H1 (cell line): ENCODE data around the gene HAVCR1. TPM values are rescaled to one million over a fixed set of nuclear protein-coding genes. Genes with fewer than 3 reads are reported as not detected.

ENCODE experiments used
- CTCF ChIA-PET: fragments of 300-600 bp; sonication (Branson Sonifier 250); formaldehyde crosslinking; loops from one replicate; lab custom pipeline; 2021; ENCODE audit not compliant: partially characterized antibody; lab: Charles Lee
- POLR2A ChIA-PET: fragments of 300-600 bp; sonication (Branson Sonifier 250); formaldehyde crosslinking; loops from one replicate; lab custom pipeline; 2021; ENCODE audit warnings: inconsistent platforms; ENCODE audit not compliant: partially characterized antibody; lab: Charles Lee
- DNase-seq, 2 experiments: peaks; one replicate each; pipeline versions ENCODE4 v3.0.0 to v3.0.0-alpha.2; 2010 to 2022; ENCODE audit warnings: low spot score in 2 of 2, low read depth in 1 of 2, mixed read lengths in 1 of 2
- FAIRE-seq: peaks from 2 replicates; lab custom pipeline; 2011; peaks lifted over from hg19 to GRCh38; lab: Jason Lieb, UNC
- H2AFZ ChIP-seq: 2 replicates; pipeline ENCODE4 v1.8.1; 2012; ENCODE audit warnings: low read length, inconsistent platforms
- H2AK5ac ChIP-seq: 2 replicates; pipeline ENCODE4 v1.6.1; 2013; ENCODE audit warnings: low read depth, low read length
- H2BK120ac ChIP-seq: replicated peaks from 2 replicates; pipeline ENCODE3; 2013; ENCODE audit warnings: low read depth, low read length, inconsistent platforms
- H2BK12ac ChIP-seq: 2 replicates; pipeline ENCODE4 v1.6.1; 2013; ENCODE audit warnings: low read depth, low read length
- H2BK15ac ChIP-seq: 2 replicates; pipeline ENCODE4 v1.6.1; 2013; ENCODE audit warnings: low read length
- H2BK20ac ChIP-seq: 2 replicates; pipeline ENCODE4 v1.6.1; 2013; ENCODE audit warnings: low read length
- H2BK5ac ChIP-seq: 2 replicates; pipeline ENCODE4 v1.6.1; 2013; ENCODE audit warnings: low read depth, low read length
- H3K14ac ChIP-seq: 2 replicates; pipeline ENCODE4 v1.6.1; 2013; ENCODE audit warnings: inconsistent platforms; ENCODE audit not compliant: insufficient read length
- H3K18ac ChIP-seq: 2 replicates; pipeline ENCODE4 v1.6.1; 2013; ENCODE audit warnings: low read length; ENCODE audit errors: extremely low read depth
- H3K23ac ChIP-seq: 2 replicates; pipeline ENCODE4 v1.6.1; 2013; ENCODE audit warnings: inconsistent platforms; ENCODE audit not compliant: insufficient read length
- H3K23me2 ChIP-seq: 2 replicates; pipeline ENCODE4 v1.6.1; 2013; ENCODE audit warnings: low read depth, low read length
- H3K27ac ChIP-seq: 2 replicates; pipeline ENCODE4 v1.6.1; 2011; ENCODE audit warnings: low read depth, low read length, inconsistent platforms
- H3K27me3 ChIP-seq, 4 experiments: replicated peaks in 1 of 4; 1 replicate in 1 of 4; 2 replicates in 3 of 4; pipeline versions ENCODE4 v1.6.1 to v1.8.1; 2011 to 2013; ENCODE audit warnings: low read length in 3 of 4, mild to moderate bottlenecking in 3 of 4, inconsistent platforms in 2 of 4, mixed read lengths in 2 of 4, moderate library complexity in 1 of 4; ENCODE audit not compliant: control insufficient read depth in 3 of 4, insufficient read depth in 3 of 4; ENCODE audit errors: extremely low read depth in 1 of 4
- H3K36me3 ChIP-seq, 4 experiments: 2 replicates each; pipeline versions ENCODE4 v1.6.1 to v1.8.1; 2011 to 2013; ENCODE audit warnings: mild to moderate bottlenecking in 4 of 4, low read length in 3 of 4, moderate library complexity in 2 of 4, control low read depth in 1 of 4, inconsistent platforms in 1 of 4; ENCODE audit not compliant: insufficient read depth in 4 of 4, control insufficient read depth in 2 of 4
- H3K4ac ChIP-seq: replicated peaks from 2 replicates; pipeline ENCODE3; 2013; ENCODE audit warnings: low read length, low read depth, mixed read lengths, inconsistent platforms; ENCODE audit not compliant: insufficient read length
- H3K4me1 ChIP-seq, 4 experiments: replicated peaks in 1 of 4; 1 replicate in 1 of 4; 2 replicates in 3 of 4; pipeline versions ENCODE4 v1.6.1 to v1.8.1; 2011 to 2013; ENCODE audit warnings: low read length in 3 of 4, inconsistent platforms in 2 of 4, mixed read lengths in 1 of 4; ENCODE audit not compliant: insufficient read depth in 4 of 4, control insufficient read depth in 3 of 4
- H3K4me2 ChIP-seq, 2 experiments: 2 replicates each; pipeline versions ENCODE4 v1.6.1 to v1.8.1; 2011 to 2013; ENCODE audit warnings: low read depth in 2 of 2, low read length in 2 of 2, control low read depth in 1 of 2, inconsistent platforms in 1 of 2, mild to moderate bottlenecking in 1 of 2; ENCODE audit not compliant: insufficient read depth in 1 of 2
- H3K4me3 ChIP-seq, 4 experiments: fragments of 200-600, 300-600 bp in 1 of 4; sonication (generic), shearing (Covaris generic), sonication (Bioruptor Twin) in 1 of 4; 2 replicates each; pipeline versions ENCODE4 v1.5.1 to v1.8.1; 2011 to 2016; ENCODE audit warnings: low read length in 4 of 4, low read depth in 3 of 4, control low read depth in 2 of 4, inconsistent platforms in 2 of 4, mild to moderate bottlenecking in 2 of 4, mixed read lengths in 1 of 4, moderate library complexity in 1 of 4; ENCODE audit not compliant: insufficient read depth in 2 of 4; ENCODE audit errors: extremely low read depth in 1 of 4
- H3K56ac ChIP-seq: replicated peaks from 2 replicates; pipeline ENCODE3; 2013; ENCODE audit warnings: low read depth, mild to moderate bottlenecking, mixed read lengths, low read length, inconsistent platforms; ENCODE audit not compliant: insufficient read length
- H3K79me1 ChIP-seq: 2 replicates; pipeline ENCODE4 v1.6.1; 2013; ENCODE audit warnings: low read depth, low read length, control low read depth
- H3K79me2 ChIP-seq, 2 experiments: 2 replicates each; pipeline versions ENCODE4 v1.6.1 to v1.8.1; 2012 to 2013; ENCODE audit warnings: low read length in 2 of 2, mild to moderate bottlenecking in 2 of 2, inconsistent platforms in 1 of 2; ENCODE audit not compliant: insufficient read depth in 2 of 2, control insufficient read depth in 1 of 2
- H3K9ac ChIP-seq, 4 experiments: replicated peaks in 1 of 4; 1 replicate in 1 of 4; 2 replicates in 3 of 4; pipeline versions ENCODE4 v1.6.1 to v1.8.1; 2011 to 2013; ENCODE audit warnings: low read depth in 3 of 4, low read length in 3 of 4, control low read depth in 2 of 4, mild to moderate bottlenecking in 2 of 4, moderate library complexity in 2 of 4, inconsistent platforms in 1 of 4; ENCODE audit errors: extremely low read depth in 1 of 4
- H3K9me3 ChIP-seq, 2 experiments: 2 replicates each; pipeline versions ENCODE4 v1.6.1 to v1.8.1; 2012 to 2013; ENCODE audit warnings: mild to moderate bottlenecking in 2 of 2, moderate library complexity in 2 of 2, control low read depth in 1 of 2, inconsistent platforms in 1 of 2, low read depth in 1 of 2, low read length in 1 of 2, mixed read lengths in 1 of 2; ENCODE audit not compliant: insufficient read depth in 2 of 2
- H4K20me1 ChIP-seq, 2 experiments: replicated peaks in 1 of 2; 2 replicates each; pipeline versions ENCODE3 to v1.8.1; 2011 to 2013; ENCODE audit warnings: inconsistent platforms in 2 of 2, low read length in 2 of 2, mild to moderate bottlenecking in 1 of 2; ENCODE audit not compliant: insufficient read depth in 2 of 2, control insufficient read depth in 1 of 2
- H4K5ac ChIP-seq: 2 replicates; pipeline ENCODE4 v1.6.1; 2013; ENCODE audit warnings: low read length, low read depth, mixed read lengths, inconsistent platforms; ENCODE audit not compliant: insufficient read length
- H4K8ac ChIP-seq: 2 replicates; pipeline ENCODE4 v1.8.0; 2013; ENCODE audit warnings: mild to moderate bottlenecking, moderate library complexity, low read length, inconsistent platforms; ENCODE audit not compliant: insufficient read depth; ENCODE audit errors: extremely low read depth
- H4K91ac ChIP-seq: replicated peaks from 2 replicates; pipeline ENCODE3; 2013; ENCODE audit warnings: low read length, mixed read lengths, inconsistent platforms; ENCODE audit not compliant: insufficient read length
- CHD1 ChIP-seq: IDR thresholded peaks from 2 replicates; pipeline ENCODE4 v1.6.1; 2012; ENCODE audit warnings: low read depth, low read length, improper control_type of control experiment
- CTBP2 ChIP-seq: IDR thresholded peaks from 2 replicates; pipeline ENCODE4 v1.7.0; 2011; ENCODE audit warnings: borderline replicate concordance, mild to moderate bottlenecking, moderate library complexity, mixed read lengths, low read length; ENCODE audit not compliant: insufficient read depth, insufficient read length
- GABPA ChIP-seq: IDR thresholded peaks from 2 replicates; pipeline ENCODE4 v1.6.1; 2011; ENCODE audit warnings: mild to moderate bottlenecking, low read length, moderate library complexity, borderline replicate concordance; ENCODE audit not compliant: insufficient read depth
- HDAC6 ChIP-seq: IDR thresholded peaks from one replicate; pipeline ENCODE4 v1.7.1; 2012; ENCODE audit warnings: low read depth, mild to moderate bottlenecking, inconsistent platforms, low read length, moderate library complexity
- MAFK ChIP-seq: IDR thresholded peaks from 2 replicates; pipeline ENCODE4 v1.6.1; 2012; ENCODE audit warnings: low read depth, mild to moderate bottlenecking, improper control_type of control experiment, low read length
- PHF8 ChIP-seq: fragments of 200-600 bp; sonication (generic); conservative IDR thresholded peaks from 2 replicates; pipeline ENCODE4 v1.7.1; 2012; ENCODE audit warnings: low read depth, mild to moderate bottlenecking, inconsistent platforms, low read length, moderate library complexity
- RAD21 ChIP-seq, 2 experiments: IDR thresholded peaks in 1 of 2; conservative IDR thresholded peaks in 1 of 2; 2 replicates each; pipeline ENCODE4 v1.6.1; 2011; ENCODE audit warnings: low read depth in 2 of 2, low read length in 2 of 2, improper control_type of control experiment in 1 of 2, inconsistent platforms in 1 of 2, mild to moderate bottlenecking in 1 of 2, moderate library complexity in 1 of 2
- RNF2 ChIP-seq: fragments of 200-900, 300-1000 bp; sonication (generic); IDR thresholded peaks from 2 replicates; pipeline ENCODE4 v1.7.1; 2016; ENCODE audit warnings: borderline replicate concordance, low read depth, mild to moderate bottlenecking, antibody characterized with exemption, low read length; ENCODE audit not compliant: poor library complexity, severe bottlenecking; ENCODE audit errors: missing control alignments
- TAF7 ChIP-seq: optimal IDR thresholded peaks from 2 replicates; pipeline ENCODE3; 2011; ENCODE audit warnings: low read depth, mild to moderate bottlenecking, inconsistent platforms, low read length, moderate library complexity, borderline replicate concordance
- WGBS, 2 experiments: shearing (Covaris generic) in 1 of 2; methylation state at CpG; one replicate each; pipeline versions ENCODE4 v1.1.6 to v1.1.7; 2013 to 2015; ENCODE audit warnings: low lambda C conversion rate in 2 of 2, mixed read lengths in 2 of 2, inconsistent platforms in 1 of 2, low coverage in 1 of 2, missing lambda C conversion rate in 1 of 2; ENCODE audit not compliant: insufficient replicate concordance in 2 of 2, insufficient coverage in 1 of 2, insufficient read length in 1 of 2; ENCODE audit errors: extremely low coverage in 1 of 2, missing lambda C conversion rate in 1 of 2; 5-methylcytosine and 5-hydroxymethylcytosine counted together
- polyA plus RNA-seq, 7 experiments: library from polyadenylated mRNA; depleted of rRNA in 3 of 7; stranded (reverse) in 5 of 7; unstranded in 2 of 7; fragments of >200 nt in 5 of 7; fragments of 200-250 nt in 2 of 7; gene quantifications; 1 replicate in 5 of 7; 2 replicates in 1 of 7; 4 replicates in 1 of 7; pipeline versions ENCODE4 v1.2.1 to v1.2.3, GENCODE V29; 2011 to 2013; ENCODE audit warnings: missing spikeins in 2 of 7, mixed read lengths in 2 of 7
- total RNA-seq: library from RNA; stranded (reverse); fragmentation: NEBNext Ultra II Directional; extraction: Animal tissue kit (Norgen Biotek cat#: 25700); gene quantifications from 2 replicates; pipeline ENCODE4 v1.2.1, GENCODE V29; 2021
- TF ChIP-seq, protein P1 (sequence below): IDR thresholded peaks from 2 replicates; pipeline ENCODE4 v1.6.1; 2012; ENCODE audit warnings: low read length, inconsistent platforms

Gene HAVCR1
- total and polyA plus RNA-seq, 2 of the 8 experiments (the other 6 are each of a cell fraction or from before 2014, with no cell fraction given), result not detected

- CTCF ChIA-PET, result no interaction called here
- H3K4me3 ChIP-seq, result no peak overlapping the region
- H3K9ac ChIP-seq, result no peak overlapping the region
- DNase-seq, result no peak
- no peak for FAIRE-seq
- H2AK5ac ChIP-seq, result no peak overlapping the region
- no peak overlapping the region for H3K18ac ChIP-seq
- H3K27ac ChIP-seq, result no peak overlapping the region
- H3K4me1 ChIP-seq, result no peaks in the 10 kb centered on the region
- H2BK5ac ChIP-seq, result no peak overlapping the region
- no peak overlapping the region for H2BK12ac ChIP-seq
- no peak overlapping the region for H4K91ac ChIP-seq
- POLR2A ChIA-PET, result no interaction called here
- no peaks in the 10 kb centered on the region for H3K9me3 ChIP-seq
- H3K23ac ChIP-seq, result no peak overlapping the region
- H3K4me2 ChIP-seq, result no peak overlapping the region
- H4K8ac ChIP-seq, result no peak overlapping the region
- H3K79me1 ChIP-seq, result no peaks in the 10 kb centered on the region
- no peak overlapping the region for H3K56ac ChIP-seq
- H3K36me3 ChIP-seq, result no peaks in the 10 kb centered on the region
- no peaks in the 10 kb centered on the region for H4K20me1 ChIP-seq
- H3K27me3 ChIP-seq, result no peaks in the 10 kb centered on the region
- 84% methylated on average over 3 of the region's 3 CpGs; no CpG with 5 or more reads in 1 of the 2 experiments for WGBS, 2 experiments
- no peak overlapping the region for H2AFZ ChIP-seq
- H2BK120ac ChIP-seq, result no peak overlapping the region
- H3K4ac ChIP-seq, result no peak overlapping the region
- H4K5ac ChIP-seq, result no peak overlapping the region
- no peaks in the 10 kb centered on the region for H3K79me2 ChIP-seq
- H2BK20ac ChIP-seq, result no peak overlapping the region
- no peak overlapping the region for H2BK15ac ChIP-seq
- no peaks in the 10 kb centered on the region for H3K23me2 ChIP-seq
- H3K14ac ChIP-seq, result no peak overlapping the region
- TF ChIP-seq, protein P1, sequence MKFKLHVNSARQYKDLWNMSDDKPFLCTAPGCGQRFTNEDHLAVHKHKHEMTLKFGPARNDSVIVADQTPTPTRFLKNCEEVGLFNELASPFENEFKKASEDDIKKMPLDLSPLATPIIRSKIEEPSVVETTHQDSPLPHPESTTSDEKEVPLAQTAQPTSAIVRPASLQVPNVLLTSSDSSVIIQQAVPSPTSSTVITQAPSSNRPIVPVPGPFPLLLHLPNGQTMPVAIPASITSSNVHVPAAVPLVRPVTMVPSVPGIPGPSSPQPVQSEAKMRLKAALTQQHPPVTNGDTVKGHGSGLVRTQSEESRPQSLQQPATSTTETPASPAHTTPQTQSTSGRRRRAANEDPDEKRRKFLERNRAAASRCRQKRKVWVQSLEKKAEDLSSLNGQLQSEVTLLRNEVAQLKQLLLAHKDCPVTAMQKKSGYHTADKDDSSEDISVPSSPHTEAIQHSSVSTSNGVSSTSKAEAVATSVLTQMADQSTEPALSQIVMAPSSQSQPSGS, result no peak
- no peak for TF ChIP-seq HDAC6
- no peak for TF ChIP-seq RAD21 (IDR thresholded peaks at IDR 0.05 in 1 of 2, conservative IDR thresholded peaks at IDR 0.05 in 1 of 2; ENCODE audit: low read depth in 2 of 2, low read length in 2 of 2)
- TF ChIP-seq CHD1, result no peak
- no peak for TF ChIP-seq RNF2
- no peak for TF ChIP-seq CTBP2
- TF ChIP-seq TAF7, result no peak
- no peak for TF ChIP-seq MAFK
- no peak for TF ChIP-seq PHF8
- no peak for TF ChIP-seq GABPA
Measured at GRCh38 chr5:157088342-157088990, 29.6 kb upstream of the HAVCR1 start.
